Measurements from ENCODE around the gene MCEE. TPM values are rescaled to one million over a fixed set of nuclear protein-coding genes. Genes with fewer than 3 reads are reported as not detected.
"Not testable (repeated sequence)": the region's sequence is repeated elsewhere in the genome, so short reads cannot be mapped to it uniquely, and the experiment has no call there.

Gene MCEE
- total RNA-seq, 1 experiment from 2014 or later, result 15.4 TPM

DNA sequence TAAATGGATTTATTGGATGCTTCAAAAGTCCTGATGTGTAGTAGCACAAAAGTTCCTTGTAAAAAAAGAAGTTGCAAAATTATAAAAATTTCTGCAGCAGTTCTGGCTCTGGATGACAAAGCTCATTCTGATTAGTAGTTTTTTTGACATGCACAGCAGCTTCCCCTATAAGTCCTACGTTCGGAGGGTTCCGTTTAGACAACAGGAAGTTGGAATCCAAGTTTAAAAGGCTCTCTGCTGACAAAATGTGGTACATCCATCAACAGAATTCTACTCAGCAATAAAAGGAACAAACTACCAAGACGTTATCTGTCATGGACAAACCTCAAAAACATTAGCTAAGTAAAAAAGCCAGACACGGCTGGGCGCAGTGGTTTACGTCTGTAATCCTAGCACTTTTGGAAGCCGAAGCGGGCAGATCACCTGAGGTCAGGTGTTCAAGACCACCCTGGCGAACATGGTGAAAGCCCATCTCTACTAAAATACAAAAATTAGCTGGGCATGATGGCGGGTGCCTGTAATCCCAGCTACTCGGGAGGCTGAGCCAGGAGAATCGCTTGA is 46.2 kb downstream of the MCEE start:
- not testable (repeated sequence) for DNase-seq (ENCODE audit: extremely low read depth, low read depth)

GRCh38 chr2:71083297-71083696 is 46.7 kb downstream of the MCEE start:
- DNase-seq (ENCODE audit: extremely low read depth, low read depth), result not testable (repeated sequence)

- DNase-seq (ENCODE audit: extremely low read depth, low read depth), result no peak
Measured at GRCh38 chr2:71082402-71083252, 47.4 kb downstream of the MCEE start.

- no peak for DNase-seq (ENCODE audit: extremely low read depth, low read depth)
Measured at GRCh38 chr2:71078624-71079023, 51.4 kb downstream of the MCEE start.

- no peak for DNase-seq (ENCODE audit: extremely low read depth, low read depth)
Measured at GRCh38 chr2:71074893-71075395, 55.1 kb downstream of the MCEE start.

DNA sequence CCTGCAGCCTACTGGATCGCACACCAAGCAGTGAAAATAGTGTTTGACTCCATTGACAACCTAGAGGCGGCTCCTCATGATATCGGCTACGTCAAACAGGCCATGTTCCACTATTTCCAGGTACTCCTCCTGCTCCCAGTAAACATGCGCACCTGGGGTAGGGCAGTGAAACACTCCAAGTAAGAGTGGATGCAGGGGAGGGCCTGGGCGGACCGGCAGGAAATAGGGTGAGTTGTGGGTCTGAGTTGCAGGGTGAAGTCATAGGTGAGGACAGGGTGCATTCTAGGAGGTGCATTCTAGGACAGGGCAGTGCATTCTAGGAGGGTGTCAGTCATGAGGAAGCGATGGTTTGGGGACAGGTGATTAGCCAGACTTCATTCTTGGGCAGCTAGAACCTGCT is 56.6 kb downstream of the MCEE start:
- DNase-seq (ENCODE audit: extremely low read depth, low read depth), result no peak

GRCh38 chr2:71072492-71072891 is 57.5 kb downstream of the MCEE start:
- DNase-seq (ENCODE audit: extremely low read depth, low read depth), result no peak

DNA sequence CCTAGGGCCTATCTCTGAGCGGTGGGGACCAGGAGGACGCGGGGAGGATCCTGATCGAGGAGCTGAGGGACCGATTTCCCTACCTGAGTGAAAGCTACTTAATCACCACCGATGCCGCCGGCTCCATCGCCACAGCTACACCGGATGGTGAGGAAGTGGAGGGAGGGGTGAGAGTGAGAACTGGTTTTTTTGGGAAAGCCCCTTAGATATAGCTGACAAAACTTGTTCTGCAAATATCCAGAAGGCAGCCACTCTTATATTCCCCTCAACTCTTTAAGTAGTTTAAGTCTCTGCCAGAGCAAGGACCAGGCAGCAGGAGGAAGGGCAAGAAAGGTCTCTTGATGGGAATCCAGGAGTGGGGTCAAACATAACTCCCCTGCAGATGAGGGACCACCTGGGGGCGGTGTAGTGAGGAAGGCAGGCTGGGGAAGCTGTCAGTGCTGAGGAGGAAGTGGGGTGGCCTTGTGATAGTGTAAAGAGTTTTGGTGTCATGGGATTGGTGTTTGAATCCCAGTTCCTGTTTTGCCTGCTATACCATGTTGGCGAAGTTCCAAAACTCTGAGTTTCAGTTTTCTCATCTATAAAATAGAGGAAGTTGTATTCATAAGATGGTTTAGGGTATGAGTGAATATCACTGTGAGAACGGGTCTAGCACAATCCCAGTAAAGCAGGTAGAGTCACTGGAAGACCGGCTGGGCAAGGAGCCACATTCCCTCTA is 58.2 kb downstream of the MCEE start:
- no peak for DNase-seq (ENCODE audit: extremely low read depth, low read depth)

GRCh38 chr2:71070294-71071093 is 59.5 kb downstream of the MCEE start:
- peak; percentile 17 for DNase-seq (ENCODE audit: extremely low read depth, low read depth)

DNA sequence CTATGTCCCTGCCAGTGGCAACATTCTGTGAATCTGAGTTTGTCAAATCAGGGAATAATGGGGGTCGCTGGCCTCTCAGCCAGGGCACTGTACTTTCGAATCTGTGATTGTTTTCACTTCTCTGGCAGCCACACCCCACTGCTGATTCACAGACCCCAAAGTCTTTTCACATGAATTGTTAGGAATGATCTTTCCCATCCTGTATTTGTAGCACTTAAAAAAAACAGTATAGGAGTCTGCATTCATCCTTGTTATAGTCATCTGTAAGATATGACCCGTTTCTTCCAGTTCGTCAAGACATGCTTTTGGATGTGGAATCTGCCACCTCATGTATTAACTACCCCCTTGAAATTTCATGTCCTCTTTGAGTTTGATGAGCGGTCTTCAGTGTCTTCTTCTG is 60.7 kb downstream of the MCEE start:
- DNase-seq (ENCODE audit: extremely low read depth, low read depth), result no peak

GRCh38 chr2:71068218-71069035 is 61.6 kb downstream of the MCEE start, which contains the start of gene NAGK:
Gene NAGK, plus strand, starts transcription at chr2:71068648. Its CDS starts 36 bp downstream, at chr2:71068684.
- peak; percentile 93 for DNase-seq (ENCODE audit: extremely low read depth, low read depth)

DNA sequence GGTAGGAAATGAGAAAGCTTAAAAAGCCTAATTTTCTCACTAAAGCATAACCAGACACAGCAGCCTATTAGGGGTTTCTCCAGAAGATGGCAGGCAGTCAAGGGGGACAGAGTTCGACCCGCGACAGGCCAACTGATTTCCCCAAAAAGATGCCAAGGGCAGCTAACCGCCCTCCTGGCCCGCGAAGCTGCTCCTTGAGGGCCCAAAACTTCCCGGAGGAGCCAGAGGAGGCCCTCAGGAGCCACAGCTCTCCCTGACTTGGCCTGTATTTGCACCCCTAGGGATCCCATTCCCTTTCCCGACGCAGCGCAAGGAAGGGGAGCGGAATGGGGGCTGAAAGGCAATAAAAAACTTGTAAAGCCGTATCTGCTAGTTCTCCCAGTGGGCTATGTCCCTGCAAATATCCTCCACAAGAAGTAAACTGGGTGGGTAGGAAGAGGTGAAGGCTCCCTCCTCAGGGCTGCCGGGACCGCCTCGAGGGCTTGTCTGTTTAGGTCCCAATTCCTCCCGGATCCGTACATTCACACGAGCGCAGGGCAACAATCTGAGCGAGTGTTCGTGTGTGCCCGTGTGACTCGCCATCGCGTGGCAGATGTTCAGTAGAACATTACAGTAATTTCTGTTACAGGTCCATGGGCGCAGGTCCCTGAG is 62.3 kb downstream of the MCEE start:
- DNase-seq (ENCODE audit: extremely low read depth, low read depth), result no peak

DNA sequence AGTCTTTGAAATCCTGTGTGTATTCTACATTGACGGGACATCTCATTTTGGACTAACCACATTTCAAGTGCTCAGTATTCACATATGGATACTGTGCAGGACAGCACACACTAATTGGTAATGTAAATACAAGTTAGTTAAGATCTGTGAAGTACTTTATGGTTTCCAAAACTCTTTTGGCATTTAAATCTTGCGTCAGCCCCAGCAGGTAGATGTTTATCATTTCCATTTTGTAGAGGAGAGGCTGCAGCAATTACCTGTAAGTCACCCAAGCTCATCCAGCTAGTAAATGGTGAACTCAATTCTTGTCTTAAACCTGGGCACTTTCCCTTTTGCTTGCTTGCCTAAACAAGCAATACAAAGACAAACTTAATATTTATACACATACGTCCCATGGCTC is 63.2 kb downstream of the MCEE start:
- DNase-seq (ENCODE audit: extremely low read depth, low read depth), result no peak

DNA sequence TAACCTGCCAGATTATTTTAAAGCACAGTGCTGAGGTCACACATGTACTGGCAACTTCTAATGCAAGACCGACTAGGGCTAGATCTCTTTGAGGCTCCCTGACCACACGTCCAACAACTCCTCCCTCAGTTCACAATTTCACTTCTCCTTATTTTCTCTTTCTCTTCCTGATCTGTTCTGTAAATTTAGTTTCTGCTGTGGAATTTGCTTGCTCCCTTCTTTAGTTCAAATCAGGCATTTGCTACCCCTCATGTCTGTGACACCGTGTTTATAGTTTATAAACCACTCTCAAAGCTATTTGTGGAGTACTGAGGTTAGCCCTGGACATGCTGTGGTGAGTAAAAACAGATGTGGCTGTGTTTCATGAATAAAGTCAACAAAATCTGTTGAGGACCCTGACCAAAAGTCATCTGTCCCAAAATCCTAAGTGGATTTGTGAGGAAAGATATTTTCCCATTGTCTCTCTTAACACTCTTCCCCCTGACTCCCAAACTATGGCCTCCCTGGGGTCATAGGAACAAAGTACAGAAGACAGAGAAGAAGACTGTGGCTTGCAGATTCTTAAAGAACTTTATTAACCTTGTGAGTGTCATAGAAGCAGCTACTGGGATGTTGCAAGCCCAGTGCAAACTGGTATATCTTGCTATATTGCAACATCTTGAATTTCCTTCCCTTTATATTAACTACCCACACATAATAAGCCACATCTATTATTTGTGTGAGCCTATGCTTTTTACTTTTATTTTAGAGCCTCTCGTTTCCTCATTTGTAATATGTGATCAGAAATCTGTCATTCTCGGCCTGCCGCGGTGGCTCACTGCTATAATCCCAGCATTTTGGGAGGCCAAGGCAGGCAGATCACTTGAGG is 65.0 kb downstream of the MCEE start:
- DNase-seq (ENCODE audit: extremely low read depth, low read depth), result no peak

- no peak for DNase-seq (ENCODE audit: extremely low read depth, low read depth)
Measured at GRCh38 chr2:71064110-71064611, 65.9 kb downstream of the MCEE start.

GRCh38 chr2:71063216-71063615 is 66.8 kb downstream of the MCEE start:
- no peak for DNase-seq (ENCODE audit: extremely low read depth, low read depth)

GRCh38 chr2:71060871-71061270 is 69.2 kb downstream of the MCEE start:
- DNase-seq (ENCODE audit: extremely low read depth, low read depth), result no peak

GRCh38 chr2:71060211-71060610 is 69.8 kb downstream of the MCEE start:
- no peak for DNase-seq (ENCODE audit: extremely low read depth, low read depth)

Measured in NCI-H460 (cell line).